Gastrocnemius medialis (tissue), 4 donors: ENCODE data around the gene ZNF18. TPM values are rescaled to one million over a fixed set of nuclear protein-coding genes. Genes with fewer than 3 reads are reported as not detected.
"Not testable (repeated sequence)": the region's sequence is repeated elsewhere in the genome, so short reads cannot be mapped to it uniquely, and the experiment has no call there.

Experiments used
- ATAC-seq, 2 donors: fragments of 150-250 bp; one replicate each; pipeline ENCODE4 v1.9.1; 2016
- DNase-seq, 2 donors: peaks; one replicate each; pipeline ENCODE4 v3.0.0-alpha.2; 2019
- H3K27ac ChIP-seq, 4 donors: fragments of 200-600 bp; sonication (generic); 1 replicate in 1 of 4; 2 replicates in 3 of 4; pipeline ENCODE4 v1.5.1; 2016 to 2018; ENCODE audit warnings: mild to moderate bottlenecking in 2 of 4, moderate library complexity in 1 of 4
- H3K27me3 ChIP-seq, 3 donors: fragments of 200-600 bp; sonication (generic) in 2 of 3; 1 replicate in 1 of 3; 2 replicates in 2 of 3; pipeline versions ENCODE4 v1.5.1 to v1.6.0; 2016 to 2019; ENCODE audit warnings: mild to moderate bottlenecking in 1 of 3, moderate library complexity in 1 of 3
- H3K36me3 ChIP-seq, 2 donors: fragments of 200-600 bp; sonication (generic) in 1 of 2; one replicate each; pipeline ENCODE4 v1.5.1; 2017 to 2018
- H3K4me1 ChIP-seq, 2 donors: fragments of 200-600 bp; sonication (generic) in 1 of 2; one replicate each; pipeline ENCODE4 v1.5.1; 2016 to 2017; ENCODE audit warnings: mild to moderate bottlenecking in 2 of 2
- H3K4me3 ChIP-seq, 4 donors: fragments of 200-600 bp; sonication (generic) in 3 of 4; 1 replicate in 1 of 4; 2 replicates in 3 of 4; pipeline ENCODE4 v1.5.1; 2016 to 2019; ENCODE audit warnings: mild to moderate bottlenecking in 2 of 4
- H3K9me3 ChIP-seq, 3 donors: fragments of 200-600 bp; sonication (generic) in 2 of 3; 1 replicate in 1 of 3; 2 replicates in 2 of 3; pipeline ENCODE4 v1.5.1; 2016 to 2019
- POLR2A ChIP-seq, 2 donors: fragments of 450-650 bp; IDR thresholded peaks; one replicate each; pipeline ENCODE4 v1.6.1; 2017; ENCODE audit warnings: antibody characterized with exemption in 2 of 2, mild to moderate bottlenecking in 2 of 2, moderate library complexity in 2 of 2
- in situ Hi-C, 4 donors: fragments of 200-750 bp; cut with MboI; loops; one replicate each; pipeline versions ENCODE4 v1.15.0 to v1.8.0; 2017; ENCODE audit warnings: low sequenced_read_pairs in 4 of 4
- intact Hi-C: fragments of 100-400 bp; cut with DNase I; formaldehyde crosslinking; loops from one replicate; pipeline ENCODE4 v1.15.1; 2023; ENCODE audit warnings: low total_unique reads
- total RNA-seq, 4 donors: library from RNA; depleted of rRNA; stranded (reverse); fragments of >200 nt; gene quantifications; one replicate each; pipeline versions ENCODE4 v1.1.0 to v1.2.3, GENCODE V29; 2016
- TF ChIP-seq, protein P1 (sequence below), 5 experiments: fragments of 450-650 bp in 3 of 5; fragments of 200-600 bp in 2 of 5; sonication (generic) in 2 of 5; IDR thresholded peaks in 4 of 5; conservative IDR thresholded peaks in 1 of 5; 1 replicate in 4 of 5; 2 replicates in 1 of 5; pipeline ENCODE4 v1.5.1; 2016 to 2019; ENCODE audit warnings: antibody characterized with exemption in 5 of 5, mild to moderate bottlenecking in 3 of 5, moderate library complexity in 3 of 5

The ZNF18 gene
- total RNA-seq, 4 donors from 2014 or later, result 4.7 to 15.8 (median 7.8) TPM

DNA sequence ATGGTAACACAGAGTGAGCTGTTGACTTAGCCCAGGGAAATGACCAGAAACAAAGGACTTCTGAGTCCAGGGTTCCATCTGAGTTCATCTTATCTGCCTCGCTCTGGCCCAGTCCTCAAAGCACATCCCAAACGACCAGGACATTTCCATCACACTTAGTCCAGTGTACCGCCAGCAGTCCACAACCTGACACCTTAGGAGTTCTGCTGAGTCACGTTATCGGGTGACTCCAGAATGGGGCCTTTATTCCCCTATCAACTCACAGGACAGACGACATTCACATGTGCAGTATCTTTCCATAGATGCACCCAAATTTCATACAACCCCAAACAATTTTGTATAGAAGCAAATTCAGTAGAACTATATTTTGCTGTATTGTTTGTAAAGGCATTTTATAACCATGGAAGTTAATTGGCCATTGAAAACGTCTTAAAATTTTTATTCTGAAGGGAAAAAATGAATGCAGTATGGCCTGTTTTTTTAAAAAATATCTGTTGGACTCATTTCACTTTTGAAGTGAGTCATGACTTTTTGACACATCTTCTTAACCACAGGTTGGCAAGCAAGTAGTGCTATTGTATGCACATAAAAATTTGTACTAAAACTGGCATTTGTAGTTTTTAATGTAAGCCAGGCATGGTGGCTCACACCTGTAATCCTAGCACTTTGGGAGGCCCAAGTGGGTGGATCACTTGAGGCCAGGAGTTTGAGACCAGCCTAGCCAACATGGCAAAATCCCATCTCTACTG lies 46.3 kb downstream of the ZNF18 start:
- no peak for ATAC-seq
- H3K9me3 ChIP-seq, result peaks cover 0 to 8% (median 0%) of the 10 kb centered on the region in 3 donors
- no peaks in the 10 kb centered on the region for H3K27me3 ChIP-seq
- no peak for DNase-seq
- H3K4me1 ChIP-seq, result peaks cover 0 to 4% of the 10 kb centered on the region in 2 donors
- intact Hi-C loops (no loop called here), in situ Hi-C loops (no loop called here)
- TF ChIP-seq POLR2A (IDR thresholded peaks at IDR 0.05), result no peak
- TF ChIP-seq, protein P1, sequence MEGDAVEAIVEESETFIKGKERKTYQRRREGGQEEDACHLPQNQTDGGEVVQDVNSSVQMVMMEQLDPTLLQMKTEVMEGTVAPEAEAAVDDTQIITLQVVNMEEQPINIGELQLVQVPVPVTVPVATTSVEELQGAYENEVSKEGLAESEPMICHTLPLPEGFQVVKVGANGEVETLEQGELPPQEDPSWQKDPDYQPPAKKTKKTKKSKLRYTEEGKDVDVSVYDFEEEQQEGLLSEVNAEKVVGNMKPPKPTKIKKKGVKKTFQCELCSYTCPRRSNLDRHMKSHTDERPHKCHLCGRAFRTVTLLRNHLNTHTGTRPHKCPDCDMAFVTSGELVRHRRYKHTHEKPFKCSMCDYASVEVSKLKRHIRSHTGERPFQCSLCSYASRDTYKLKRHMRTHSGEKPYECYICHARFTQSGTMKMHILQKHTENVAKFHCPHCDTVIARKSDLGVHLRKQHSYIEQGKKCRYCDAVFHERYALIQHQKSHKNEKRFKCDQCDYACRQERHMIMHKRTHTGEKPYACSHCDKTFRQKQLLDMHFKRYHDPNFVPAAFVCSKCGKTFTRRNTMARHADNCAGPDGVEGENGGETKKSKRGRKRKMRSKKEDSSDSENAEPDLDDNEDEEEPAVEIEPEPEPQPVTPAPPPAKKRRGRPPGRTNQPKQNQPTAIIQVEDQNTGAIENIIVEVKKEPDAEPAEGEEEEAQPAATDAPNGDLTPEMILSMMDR (IDR thresholded peaks at IDR 0.05 in 4 of 5, conservative IDR thresholded peaks at IDR 0.05 in 1 of 5), result no peak
- no peak overlapping the region for H3K4me3 ChIP-seq
- H3K27ac ChIP-seq, result no peak overlapping the region
- H3K36me3 ChIP-seq, result no peaks in the 10 kb centered on the region

DNA sequence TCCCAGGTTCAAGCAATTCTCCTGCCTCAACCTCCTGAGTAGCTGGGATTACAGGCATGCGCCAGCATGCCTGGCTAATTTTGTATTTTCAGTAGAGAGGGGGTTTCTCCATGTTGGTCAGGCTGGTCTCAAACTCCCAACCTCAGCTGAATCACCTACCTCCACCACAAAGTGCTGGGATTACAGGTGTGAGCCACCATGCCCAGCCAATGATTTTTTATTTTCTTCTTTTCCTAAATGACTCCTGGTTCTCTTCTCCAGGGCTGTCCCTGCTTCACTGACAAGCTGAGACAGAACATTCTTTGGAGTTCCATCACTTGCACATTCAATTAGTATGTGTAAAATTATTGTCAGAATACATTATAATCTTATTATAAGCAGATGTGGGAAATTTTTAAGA lies 47.7 kb downstream of the ZNF18 start:
- H3K27me3 ChIP-seq, H3K27ac ChIP-seq, intact Hi-C loops, H3K9me3 ChIP-seq, H3K36me3 ChIP-seq, H3K4me3 ChIP-seq, DNase-seq, ATAC-seq, H3K4me1 ChIP-seq: not testable (repeated sequence)
- in situ Hi-C loops, result loop anchor here in 1 of 4 donors (25.0 kb wide), 1 partner anchor 1062 kb away; no protein-coding TSS in a partner anchor

DNA sequence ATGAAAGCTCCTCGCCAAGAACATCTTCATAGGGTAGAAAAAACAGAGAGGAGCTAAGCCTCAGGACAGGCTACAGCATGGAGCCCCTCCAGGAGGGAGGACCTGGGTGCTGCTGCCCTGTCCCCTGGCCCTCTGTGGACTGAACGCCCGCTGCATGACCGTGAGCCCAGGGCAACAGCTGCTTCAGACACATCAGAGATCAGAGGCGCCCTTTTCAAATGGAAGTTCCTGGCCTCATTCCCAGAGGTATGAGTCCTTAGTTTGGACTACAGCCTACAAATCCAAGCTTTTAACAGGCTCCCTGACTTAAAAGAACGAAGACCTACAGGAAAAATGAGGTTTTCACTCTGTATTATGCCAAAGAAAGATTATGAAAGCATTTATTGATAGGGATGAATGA lies 48.5 kb downstream of the ZNF18 start:
- TF ChIP-seq, protein P1 (IDR thresholded peaks at IDR 0.05 in 4 of 5, conservative IDR thresholded peaks at IDR 0.05 in 1 of 5), result no peak
- no peak for TF ChIP-seq POLR2A (IDR thresholded peaks at IDR 0.05)
- H3K4me3 ChIP-seq, result no peak overlapping the region

DNA sequence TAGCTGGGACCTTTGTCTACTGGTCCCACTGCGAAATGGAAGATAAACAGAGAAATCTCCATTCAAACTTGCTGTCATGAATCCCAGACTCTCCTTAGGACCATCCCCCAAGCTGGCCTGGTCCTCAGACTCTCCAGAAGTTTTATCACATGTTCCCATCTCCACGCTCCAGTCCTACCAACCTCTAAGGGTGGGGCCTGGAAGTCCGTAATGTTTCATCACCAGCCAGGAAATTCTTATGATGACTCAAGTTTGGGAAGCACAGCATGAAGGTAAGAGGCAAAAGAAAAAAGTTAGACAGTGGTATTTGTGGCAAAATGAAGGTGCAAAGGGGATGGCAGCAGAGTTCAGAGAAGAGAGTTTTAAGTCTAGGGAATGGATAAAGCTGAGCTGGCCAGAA lies 52.7 kb downstream of the ZNF18 start:
- intact Hi-C loops, result no loop called here
- no peak overlapping the region for H3K27ac ChIP-seq
- in situ Hi-C loops, result loop anchor here in 1 of 4 donors (25.0 kb wide), 1 partner anchor 1057 kb away; no protein-coding TSS in a partner anchor
- no peaks in the 10 kb centered on the region for H3K36me3 ChIP-seq
- H3K9me3 ChIP-seq, result no peaks in the 10 kb centered on the region
- H3K27me3 ChIP-seq, result no peaks in the 10 kb centered on the region
- no peak for DNase-seq
- ATAC-seq, result no peak
- peaks cover 0 to 4% of the 10 kb centered on the region in 2 donors for H3K4me1 ChIP-seq
- H3K4me3 ChIP-seq, result no peak overlapping the region
- TF ChIP-seq, protein P1 (IDR thresholded peaks at IDR 0.05 in 4 of 5, conservative IDR thresholded peaks at IDR 0.05 in 1 of 5), result no peak
- no peak for TF ChIP-seq POLR2A (IDR thresholded peaks at IDR 0.05)

More for the DNA sequence above, 48.5 kb downstream of the ZNF18 start:
- H3K27ac ChIP-seq, result no peak overlapping the region
- peaks cover 0 to 4% of the 10 kb centered on the region in 2 donors for H3K4me1 ChIP-seq
- DNase-seq, result peak in 1 of 2 donors; percentile 41
- H3K9me3 ChIP-seq, result peaks cover 0 to 1% (median 0%) of the 10 kb centered on the region in 3 donors
- intact Hi-C loops (no loop called here), in situ Hi-C loops (loop anchor here in 1 of 4 donors (25.0 kb wide), 1 partner anchor 1061 kb away; no protein-coding TSS in a partner anchor)
- no peaks in the 10 kb centered on the region for H3K27me3 ChIP-seq
- H3K36me3 ChIP-seq, result no peaks in the 10 kb centered on the region
- ATAC-seq, result peak in 1 of 2 donors; percentile 58

DNA sequence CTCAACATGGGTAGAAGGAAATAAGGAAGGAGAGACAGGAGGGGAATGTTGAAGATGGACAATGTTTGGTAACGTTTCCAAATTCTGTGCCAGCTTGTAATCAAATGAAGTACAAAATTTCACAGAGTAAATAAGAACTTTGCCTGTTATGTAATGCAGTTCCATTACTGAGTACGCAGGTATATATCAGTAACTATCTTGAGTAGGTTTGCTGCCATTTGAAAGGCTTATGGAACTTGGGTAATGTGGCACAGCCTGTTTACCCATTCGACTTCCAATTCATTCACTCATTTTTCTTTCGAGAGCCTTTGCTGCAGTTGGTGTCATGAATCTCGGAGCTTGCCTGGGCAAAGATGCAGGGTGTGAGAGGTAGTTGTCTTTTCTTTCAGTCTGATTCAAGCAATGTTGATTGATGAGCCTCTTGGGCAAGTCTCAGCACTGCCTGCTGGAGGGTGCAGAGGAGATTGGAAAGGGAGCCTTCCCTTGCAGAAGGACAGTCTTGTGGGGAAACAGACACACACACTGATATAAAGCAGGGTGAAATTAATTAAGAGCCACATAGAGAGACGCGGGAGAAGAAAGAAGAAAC lies 53.4 kb downstream of the ZNF18 start:
- in situ Hi-C loops (loop anchor here in 1 of 4 donors (25.0 kb wide), 1 partner anchor 1057 kb away; no protein-coding TSS in a partner anchor), intact Hi-C loops (no loop called here)
- ATAC-seq (no peak), DNase-seq (no peak)
- no peak overlapping the region for H3K27ac ChIP-seq
- no peaks in the 10 kb centered on the region for H3K36me3 ChIP-seq
- TF ChIP-seq, protein P1 (IDR thresholded peaks at IDR 0.05 in 4 of 5, conservative IDR thresholded peaks at IDR 0.05 in 1 of 5), result no peak
- no peak for TF ChIP-seq POLR2A (IDR thresholded peaks at IDR 0.05)
- H3K4me1 ChIP-seq, result peaks cover 0 to 3% of the 10 kb centered on the region in 2 donors
- H3K27me3 ChIP-seq, result no peaks in the 10 kb centered on the region
- H3K9me3 ChIP-seq, result no peaks in the 10 kb centered on the region
- H3K4me3 ChIP-seq, result no peak overlapping the region

DNA sequence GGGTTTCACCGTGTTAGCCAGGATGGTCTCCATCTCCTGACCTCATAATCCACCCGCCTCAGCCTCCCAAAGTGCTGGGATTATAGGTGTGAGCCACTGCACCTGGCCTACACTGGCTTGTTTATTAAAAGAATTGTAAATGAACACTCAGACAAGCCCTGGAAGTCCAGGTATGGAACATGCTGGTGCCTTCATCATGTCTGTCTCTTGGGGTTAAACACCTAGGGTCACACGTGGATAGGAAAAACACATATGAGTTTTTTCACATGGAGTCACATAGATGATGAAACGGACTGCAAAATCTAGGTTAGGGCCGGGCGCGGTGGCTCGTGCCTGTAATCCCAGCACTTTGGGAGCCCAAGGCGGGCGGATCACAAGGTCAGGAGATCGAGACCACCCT lies 54.2 kb downstream of the ZNF18 start:
- in situ Hi-C loops, result loop anchor here in 1 of 4 donors (25.0 kb wide), 1 partner anchor 1056 kb away; no protein-coding TSS in a partner anchor
- intact Hi-C loops, H3K4me3 ChIP-seq, H3K36me3 ChIP-seq, H3K4me1 ChIP-seq, H3K9me3 ChIP-seq, H3K27ac ChIP-seq, ATAC-seq, H3K27me3 ChIP-seq, DNase-seq: not testable (repeated sequence)
